B cell (primary cell): ENCODE results near the gene BBC3. TPM values are rescaled to one million over a fixed set of nuclear protein-coding genes. Genes with fewer than 3 reads are reported as not detected.

Experiments
- ATAC-seq: fragments of 200-7000 bp; cut with Tn5 transposase; one replicate; pipeline ENCODE4 v1.10.0; 2021; ENCODE audit warnings: low read depth, mild to moderate bottlenecking, moderate number of reproducible peaks, moderate library complexity
- CTCF ChIA-PET: fragments of 350-600 bp; sonication (Branson Sonifier 250); formaldehyde crosslinking; loops from one replicate; lab custom pipeline; 2021; ENCODE audit warnings: antibody characterized with exemption, inconsistent platforms; lab: Charles Lee
- POLR2A ChIA-PET: fragments of 350-600 bp; sonication (Branson Sonifier 250); formaldehyde crosslinking; loops from one replicate; lab custom pipeline; 2021; ENCODE audit warnings: antibody characterized with exemption; lab: Charles Lee
- DNase-seq: peaks from one replicate; pipeline ENCODE4 v3.0.0; 2013
- H2AFZ ChIP-seq: 2 replicates; pipeline ENCODE4 v1.6.1; 2012; ENCODE audit warnings: mild to moderate bottlenecking, low read depth, low read length; ENCODE audit not compliant: insufficient read depth, poor library complexity, severe bottlenecking
- H3K27ac ChIP-seq, 2 donors: 1 replicate in 1 of 2; 2 replicates in 1 of 2; pipeline ENCODE4 v1.5.1; 2012 to 2013; ENCODE audit warnings: low read length in 2 of 2, mild to moderate bottlenecking in 2 of 2, moderate library complexity in 1 of 2
- H3K27me3 ChIP-seq, 4 experiments: fragments of 200-600 bp in 1 of 4; sonication (generic) in 1 of 4; replicated peaks in 1 of 4; 1 replicate in 2 of 4; 2 replicates in 2 of 4; pipeline versions ENCODE4 v1.6.1 to v1.7.0; 2013 to 2016; ENCODE audit warnings: low read length in 3 of 4, mild to moderate bottlenecking in 2 of 4, mixed read lengths in 1 of 4, moderate library complexity in 1 of 4; ENCODE audit not compliant: insufficient read depth in 4 of 4, control insufficient read depth in 3 of 4; ENCODE audit errors: control extremely low read depth in 1 of 4
- H3K36me3 ChIP-seq, 2 experiments: replicated peaks in 1 of 2; 1 replicate in 1 of 2; 2 replicates in 1 of 2; pipeline versions ENCODE4 v1.6.1 to v1.7.1; 2013; ENCODE audit warnings: low read length in 1 of 2; ENCODE audit not compliant: insufficient read depth in 2 of 2, control insufficient read depth in 1 of 2; ENCODE audit errors: control extremely low read depth in 1 of 2, extremely low read depth in 1 of 2
- H3K4me1 ChIP-seq, 2 donors: fragments of 200-600 bp in 1 of 2; sonication (generic) in 1 of 2; 1 replicate in 1 of 2; 2 replicates in 1 of 2; pipeline versions ENCODE4 v1.5.1 to v1.6.1; 2013 to 2017; ENCODE audit warnings: low read length in 2 of 2; ENCODE audit not compliant: control insufficient read depth in 2 of 2, insufficient read depth in 2 of 2
- H3K4me2 ChIP-seq: replicated peaks from 2 replicates; pipeline ENCODE3; 2012; ENCODE audit warnings: mild to moderate bottlenecking, low read depth, low read length; ENCODE audit not compliant: poor library complexity, severe bottlenecking
- H3K4me3 ChIP-seq, 5 experiments: fragments of 200-600 bp in 1 of 5; sonication (generic) in 1 of 5; 1 replicate in 3 of 5; 2 replicates in 2 of 5; pipeline versions ENCODE4 v1.5.1 to v1.7.0; 2011 to 2016; ENCODE audit warnings: low read length in 4 of 5, mild to moderate bottlenecking in 4 of 5, low read depth in 2 of 5, control low read depth in 1 of 5, moderate library complexity in 1 of 5; ENCODE audit not compliant: insufficient read depth in 1 of 5; ENCODE audit errors: control extremely low read depth in 1 of 5, extremely low read depth in 1 of 5
- H3K79me2 ChIP-seq: fragments of 200-600 bp; sonication (generic); one replicate; pipeline ENCODE4 v1.6.0; 2016; ENCODE audit warnings: low read length; ENCODE audit not compliant: control insufficient read depth, insufficient read depth
- H3K9ac ChIP-seq: fragments of 200-600 bp; sonication (generic); 2 replicates; pipeline ENCODE4 v1.6.1; 2017; ENCODE audit warnings: mild to moderate bottlenecking, low read length, moderate library complexity
- H3K9me3 ChIP-seq, 3 donors: one replicate each; pipeline versions ENCODE4 v1.6.1 to v1.7.1; 2013; ENCODE audit warnings: low read length in 2 of 3; ENCODE audit not compliant: control insufficient read depth in 2 of 3, insufficient read depth in 1 of 3; ENCODE audit errors: control extremely low read depth in 1 of 3
- H4K20me1 ChIP-seq: 2 replicates; pipeline ENCODE4 v1.6.0; 2012; ENCODE audit warnings: mild to moderate bottlenecking, low read length; ENCODE audit not compliant: insufficient read depth, control insufficient read depth, poor library complexity, severe bottlenecking
- H3K27ac Mint-ChIP-seq: one replicate; pipeline ENCODE4 v1.8.0; 2021; ENCODE audit warnings: mixed read lengths
- H3K27me3 Mint-ChIP-seq: one replicate; pipeline ENCODE4 v1.8.0; 2021; ENCODE audit warnings: mixed read lengths
- H3K4me1 Mint-ChIP-seq: one replicate; pipeline ENCODE4 v1.8.0; 2021; ENCODE audit warnings: mixed read lengths
- H3K4me3 Mint-ChIP-seq: one replicate; pipeline ENCODE4 v1.8.0; 2021; ENCODE audit warnings: mixed read lengths
- H3K9me3 Mint-ChIP-seq: one replicate; pipeline ENCODE4 v1.8.0; 2022; ENCODE audit warnings: mixed read lengths; ENCODE audit not compliant: insufficient read depth
- EZH2 ChIP-seq: IDR thresholded peaks from 2 replicates; pipeline ENCODE4 v1.6.1; 2012; ENCODE audit warnings: borderline replicate concordance, low read depth, mild to moderate bottlenecking, moderate library complexity, low read length; ENCODE audit not compliant: insufficient read depth, poor library complexity, severe bottlenecking
- WGBS: methylation state at CpG from one replicate; pipeline ENCODE4 v1.1.5; 2013; ENCODE audit warnings: missing lambda C conversion rate; ENCODE audit not compliant: insufficient coverage; 5-methylcytosine and 5-hydroxymethylcytosine counted together
- intact Hi-C: fragments of 100-400 bp; cut with micrococcal nuclease; formaldehyde crosslinking; loops from one replicate; pipeline ENCODE4 v1.10.0; 2022
- polyA plus RNA-seq: library from polyadenylated mRNA; depleted of rRNA; stranded (reverse); fragments of >200 nt; gene quantifications from 2 replicates; pipeline ENCODE4 v1.2.3, GENCODE V29; 2012
- total RNA-seq, 2 donors: library from RNA; stranded (reverse); fragments of 120-200 nt in 1 of 2; gene quantifications; 1 replicate in 1 of 2; 2 replicates in 1 of 2; pipeline versions ENCODE4 v1.2.3 to v1.2.4, GENCODE V29; 2013 to 2022
- TF ChIP-seq, protein P1 (sequence below): fragments of 200-600 bp; IDR thresholded peaks from one replicate; pipeline ENCODE4 v1.8.0; 2022; ENCODE audit warnings: antibody characterized with exemption, mild to moderate bottlenecking

Gene BBC3
- total and polyA plus RNA-seq, 2 donors (not counting 1 experiment from before 2014, with no cell fraction given): 10.2 to 17.8 TPM

- no peaks in the 10 kb centered on the region for H3K9me3 Mint-ChIP-seq
- H3K4me3 ChIP-seq: no peak overlapping the region
- no peaks in the 10 kb centered on the region for H3K9me3 ChIP-seq
- ATAC-seq: no peak
- H3K4me3 Mint-ChIP-seq: no peak overlapping the region
- peaks cover 9 to 51% of the 10 kb centered on the region in 2 experiments for H3K36me3 ChIP-seq
- peaks cover 0 to 3% of the 10 kb centered on the region in 2 donors for H3K4me1 ChIP-seq
- 95% methylated on average over 3 of the region's 5 CpGs for WGBS
- peaks cover 14% of the 10 kb centered on the region for H3K79me2 ChIP-seq
- no peak overlapping the region for H3K27ac ChIP-seq
- DNase-seq: no peak
- H3K4me1 Mint-ChIP-seq: peaks cover 6% of the 10 kb centered on the region
- H3K27ac Mint-ChIP-seq: no peak overlapping the region
- no peak overlapping the region for H2AFZ ChIP-seq
- no peaks in the 10 kb centered on the region for H3K27me3 ChIP-seq
- H4K20me1 ChIP-seq: no peaks in the 10 kb centered on the region
- no peak overlapping the region for H3K4me2 ChIP-seq
- CTCF ChIA-PET: no interaction called here
- intact Hi-C loops: no loop called here
- H3K27me3 Mint-ChIP-seq: no peaks in the 10 kb centered on the region
- TF ChIP-seq EZH2: no peak
- TF ChIP-seq, protein P1, sequence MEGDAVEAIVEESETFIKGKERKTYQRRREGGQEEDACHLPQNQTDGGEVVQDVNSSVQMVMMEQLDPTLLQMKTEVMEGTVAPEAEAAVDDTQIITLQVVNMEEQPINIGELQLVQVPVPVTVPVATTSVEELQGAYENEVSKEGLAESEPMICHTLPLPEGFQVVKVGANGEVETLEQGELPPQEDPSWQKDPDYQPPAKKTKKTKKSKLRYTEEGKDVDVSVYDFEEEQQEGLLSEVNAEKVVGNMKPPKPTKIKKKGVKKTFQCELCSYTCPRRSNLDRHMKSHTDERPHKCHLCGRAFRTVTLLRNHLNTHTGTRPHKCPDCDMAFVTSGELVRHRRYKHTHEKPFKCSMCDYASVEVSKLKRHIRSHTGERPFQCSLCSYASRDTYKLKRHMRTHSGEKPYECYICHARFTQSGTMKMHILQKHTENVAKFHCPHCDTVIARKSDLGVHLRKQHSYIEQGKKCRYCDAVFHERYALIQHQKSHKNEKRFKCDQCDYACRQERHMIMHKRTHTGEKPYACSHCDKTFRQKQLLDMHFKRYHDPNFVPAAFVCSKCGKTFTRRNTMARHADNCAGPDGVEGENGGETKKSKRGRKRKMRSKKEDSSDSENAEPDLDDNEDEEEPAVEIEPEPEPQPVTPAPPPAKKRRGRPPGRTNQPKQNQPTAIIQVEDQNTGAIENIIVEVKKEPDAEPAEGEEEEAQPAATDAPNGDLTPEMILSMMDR: no peak
- no peak overlapping the region for H3K9ac ChIP-seq
- POLR2A ChIA-PET: no interaction called here
Measured at GRCh38 chr19:47176071-47176626, 54.9 kb downstream of the BBC3 start.

- Mint-ChIP-seq H3K27me3 (no peaks in the 10 kb centered on the region), H3K27ac (no peak overlapping the region), H3K9me3 (no peaks in the 10 kb centered on the region), H3K4me3 (no peak overlapping the region), H3K4me1 (peaks cover 6% of the 10 kb centered on the region)
- intact Hi-C loops: no loop called here
- H2AFZ ChIP-seq: no peak overlapping the region
- H3K4me2 ChIP-seq: no peak overlapping the region
- ChIA-PET CTCF (interaction anchor here (0.7 kb wide), 1 partner anchor 160 kb away, joined by 4 read pairs; no protein-coding TSS in a partner anchor), POLR2A (interaction anchor here (0.6 kb wide), 1 partner anchor 19 kb away, joined by 3 read pairs; no protein-coding TSS in a partner anchor)
- WGBS: 100% methylated on average over 11 of the region's 19 CpGs
- no peak overlapping the region for H3K9ac ChIP-seq
- TF ChIP-seq, protein P1: no peak
- TF ChIP-seq EZH2: no peak
- no peak overlapping the region for H3K27ac ChIP-seq
- no peak for ATAC-seq
- H3K36me3 ChIP-seq: peaks cover 13 to 49% of the 10 kb centered on the region in 2 experiments
- no peak overlapping the region for H3K4me3 ChIP-seq
- no peaks in the 10 kb centered on the region for H3K27me3 ChIP-seq
- no peaks in the 10 kb centered on the region for H3K9me3 ChIP-seq
- DNase-seq: no peak
- peaks cover 14% of the 10 kb centered on the region for H3K79me2 ChIP-seq
- H4K20me1 ChIP-seq: no peaks in the 10 kb centered on the region
- H3K4me1 ChIP-seq: peaks cover 0 to 3% of the 10 kb centered on the region in 2 donors
Measured at GRCh38 chr19:47172666-47173455, 58.1 kb downstream of the BBC3 start.
